A673 (cell line): Measurements from ENCODE around the gene PTS. TPM values are rescaled to one million over a fixed set of nuclear protein-coding genes. Genes with fewer than 3 reads are reported as not detected.

Experiments
- BruUV-seq: library from RNA; stranded (reverse); fragments of 400-500 nt; replicated peaks from 2 replicates; lab custom pipeline; 2021; lab: Mats Ljungman, UMichigan
- CTCF ChIA-PET: fragments of 300-600 bp; sonication (Branson Sonifier 250); formaldehyde crosslinking; loops from one replicate; lab custom pipeline; 2022; ENCODE audit warnings: antibody characterized with exemption; lab: Charles Lee
- POLR2A ChIA-PET: fragments of 300-600 bp; sonication (Branson Sonifier 250); formaldehyde crosslinking; loops from one replicate; lab custom pipeline; 2022; ENCODE audit warnings: antibody characterized with exemption; ENCODE audit not compliant: low non-redundant PET; lab: Charles Lee
- DNase-seq: peaks from one replicate; pipeline ENCODE4 v3.0.0-alpha.2; 2015; ENCODE audit warnings: low spot score
- H3K27ac ChIP-seq: fragments of 200-600 bp; sonication (generic); 2 replicates; pipeline ENCODE4 v1.5.1; 2016; ENCODE audit warnings: mixed run types, low read depth, mild to moderate bottlenecking, mixed read lengths, antibody characterized with exemption, low read length; ENCODE audit not compliant: poor library complexity, severe bottlenecking
- H3K27me3 ChIP-seq: fragments of 200-600 bp; sonication (generic); replicated peaks from 2 replicates; pipeline ENCODE4 v1.6.1; 2017; ENCODE audit warnings: mixed run types, low read depth, mild to moderate bottlenecking, mixed read lengths, antibody characterized with exemption, low read length; ENCODE audit not compliant: insufficient read depth, poor library complexity
- H3K36me3 ChIP-seq: fragments of 200-600 bp; sonication (generic); 2 replicates; pipeline ENCODE4 v1.6.1; 2016; ENCODE audit warnings: mixed run types, mild to moderate bottlenecking, mixed read lengths, antibody characterized with exemption, low read length; ENCODE audit not compliant: insufficient read depth, poor library complexity, severe bottlenecking
- H3K4me1 ChIP-seq: fragments of 200-600 bp; sonication (generic); 2 replicates; pipeline ENCODE4 v1.6.1; 2017; ENCODE audit warnings: mixed run types, mild to moderate bottlenecking, mixed read lengths, antibody characterized with exemption, low read length; ENCODE audit not compliant: insufficient read depth, poor library complexity, severe bottlenecking
- H3K4me3 ChIP-seq: fragments of 200-600 bp; sonication (generic); 2 replicates; pipeline ENCODE4 v1.5.1; 2016; ENCODE audit warnings: low read depth, mixed run types, mild to moderate bottlenecking, mixed read lengths, low read length; ENCODE audit not compliant: poor library complexity, severe bottlenecking
- H3K9me3 ChIP-seq: fragments of 200-600 bp; sonication (generic); 2 replicates; pipeline ENCODE4 v1.6.1; 2016; ENCODE audit warnings: mixed run types, low read depth, mild to moderate bottlenecking, mixed read lengths, antibody characterized with exemption, low read length; ENCODE audit not compliant: poor library complexity, severe bottlenecking
- CTCF ChIP-seq: fragments of 300-800, 200-600 bp; sonication (generic); conservative IDR thresholded peaks from 2 replicates; pipeline ENCODE4 v1.5.1; 2017; ENCODE audit warnings: low read depth, mild to moderate bottlenecking, antibody characterized with exemption, low read length, moderate library complexity, mixed read lengths
- EZH2 ChIP-seq: fragments of 200-600 bp; sonication (generic); IDR thresholded peaks from 2 replicates; pipeline ENCODE4 v1.6.1; 2017; ENCODE audit warnings: borderline replicate concordance, low read depth, mild to moderate bottlenecking, mixed read lengths, antibody characterized with exemption, low read length; ENCODE audit not compliant: poor library complexity, severe bottlenecking
- intact Hi-C: fragments of 100-400 bp; cut with micrococcal nuclease; formaldehyde crosslinking; loops from one replicate; pipeline ENCODE4 v1.10.0; 2022; ENCODE audit not compliant: unreplicated experiment
- total RNA-seq: library from RNA; stranded (reverse); gene quantifications from 2 replicates; pipeline ENCODE4 v1.2.3, GENCODE V29; 2021

Gene PTS
- total RNA-seq, 1 experiment from 2014 or later: 96.8 TPM

- H3K27me3 ChIP-seq: no peaks in the 10 kb centered on the region
- no peaks in the 10 kb centered on the region for H3K9me3 ChIP-seq
- no peak overlapping the region for H3K4me3 ChIP-seq
- DNase-seq: no peak
- no TSS peak for BruUV-seq
- POLR2A ChIA-PET: interaction anchor here (0.7 kb wide), 1 partner anchor 1820 kb away, joined by 4 read pairs; no protein-coding TSS in a partner anchor
- CTCF ChIA-PET: interaction anchor here (0.5 to 0.9 kb wide), 2 partner anchors 13 to 153 kb away, joined by 3 to 6 read pairs; no protein-coding TSS in a partner anchor
- H3K4me1 ChIP-seq: no peaks in the 10 kb centered on the region
- H3K27ac ChIP-seq: no peak overlapping the region
- TF ChIP-seq EZH2 (no peak), CTCF (no peak)
- intact Hi-C loops: no loop called here
- no peaks in the 10 kb centered on the region for H3K36me3 ChIP-seq
Observed at GRCh38 chr11:112266410-112266778, 40.2 kb downstream of the PTS start.

DNA sequence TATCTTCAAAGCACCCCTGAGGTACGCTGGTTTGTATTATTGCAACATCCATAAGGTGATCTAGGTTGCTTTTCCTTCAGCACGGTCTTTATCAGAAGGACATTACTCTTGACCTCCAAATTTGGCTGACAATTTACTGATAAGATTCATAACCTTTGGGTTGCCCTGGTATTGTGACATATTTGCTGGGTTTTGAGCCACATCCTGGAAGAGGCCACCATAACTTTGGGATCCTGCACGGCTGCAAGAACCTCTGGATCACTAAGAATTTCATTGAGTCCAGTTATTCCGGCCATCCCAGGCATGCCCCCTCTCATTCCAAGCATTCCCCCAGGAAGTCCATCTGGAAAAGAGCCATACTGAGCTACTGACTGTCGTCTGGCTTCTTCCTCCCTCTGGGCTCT is 41.0 kb downstream of the PTS start:
- intact Hi-C loops: no loop called here
- BruUV-seq: no TSS peak
- Histone ChIP-seq H3K27ac (no peak overlapping the region), H3K4me1 (no peaks in the 10 kb centered on the region), H3K36me3 (no peaks in the 10 kb centered on the region), H3K9me3 (no peaks in the 10 kb centered on the region), H3K4me3 (no peak overlapping the region), H3K27me3 (no peaks in the 10 kb centered on the region)
- POLR2A ChIA-PET: no interaction called here
- no peak for TF ChIP-seq CTCF
- no peak for TF ChIP-seq EZH2
- CTCF ChIA-PET: interaction anchor here (0.5 kb wide), 1 partner anchor 12 kb away, joined by 6 read pairs; no protein-coding TSS in a partner anchor
- DNase-seq: no peak

DNA sequence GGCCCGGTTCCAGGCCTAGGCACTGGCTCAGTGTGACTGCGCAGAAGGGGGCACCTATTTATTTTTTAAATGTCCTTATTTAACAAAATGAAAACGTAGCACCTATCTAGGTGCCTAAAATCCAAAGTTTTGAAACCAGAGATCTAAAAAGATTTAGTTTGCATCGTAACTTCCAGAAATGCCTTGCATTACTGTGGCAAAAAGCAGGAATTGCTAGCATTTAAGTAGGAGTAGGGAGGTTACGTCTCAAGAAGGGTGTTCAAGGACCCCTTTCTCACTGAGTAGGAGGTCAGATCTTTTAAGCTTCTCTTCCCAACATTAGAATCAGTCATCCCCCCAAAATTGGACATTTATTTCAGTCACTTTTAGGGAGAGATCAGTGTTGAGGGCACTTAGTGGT is 42.2 kb downstream of the PTS start:
- H3K36me3 ChIP-seq: no peaks in the 10 kb centered on the region
- H3K27me3 ChIP-seq: no peaks in the 10 kb centered on the region
- no TSS peak for BruUV-seq
- intact Hi-C loops: no loop called here
- H3K9me3 ChIP-seq: no peaks in the 10 kb centered on the region
- CTCF ChIA-PET: no interaction called here
- POLR2A ChIA-PET: no interaction called here
- H3K4me3 ChIP-seq: no peak overlapping the region
- no peak for TF ChIP-seq EZH2
- no peak for TF ChIP-seq CTCF
- no peak overlapping the region for H3K27ac ChIP-seq
- no peak for DNase-seq
- H3K4me1 ChIP-seq: no peaks in the 10 kb centered on the region
